Measurements from ENCODE around the gene PDZRN4.
"Not testable (repeated sequence)": the region's sequence is repeated elsewhere in the genome, so short reads cannot be mapped to it uniquely, and the experiment has no call there.

The PDZRN4 gene

DNA sequence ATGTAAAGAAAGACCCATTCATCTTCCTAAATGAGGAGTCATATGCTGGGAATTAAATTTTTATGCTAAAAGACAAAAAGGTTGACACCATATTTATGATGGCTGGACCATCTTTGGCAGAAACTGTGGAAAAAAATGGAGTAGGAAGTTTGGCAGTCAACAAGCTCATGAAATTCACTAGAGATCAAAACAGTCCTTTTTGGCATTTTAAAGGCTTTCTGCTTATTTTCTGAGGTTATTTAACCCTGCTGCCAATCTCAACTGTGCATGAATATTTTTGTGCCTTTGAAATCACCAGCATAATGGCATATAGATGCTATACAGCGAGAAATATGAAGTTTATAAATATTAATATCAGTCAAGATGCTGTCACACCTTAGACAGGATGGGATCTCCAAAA lies 399.5 kb downstream of the PDZRN4 start:
- no peak for DNase-seq

DNA sequence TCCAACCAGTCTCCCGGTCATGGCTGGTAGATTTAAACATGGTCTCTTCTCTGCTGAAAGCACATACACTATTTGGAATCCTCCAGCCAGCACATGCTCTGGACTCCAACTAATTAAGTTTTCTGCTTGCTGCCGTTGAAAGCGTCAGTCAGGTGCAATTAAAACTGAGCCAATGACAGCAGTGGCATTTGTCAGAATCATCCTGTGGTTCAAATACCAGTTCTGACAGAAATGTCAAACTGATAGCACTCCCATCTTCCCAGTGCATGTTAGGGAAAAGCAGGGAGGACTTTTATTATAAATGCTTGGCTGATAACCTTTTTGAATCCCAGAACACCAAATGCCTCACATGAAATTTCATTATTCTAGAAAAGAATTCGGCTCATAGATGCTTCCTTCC lies 401.8 kb downstream of the PDZRN4 start:
- no peak for DNase-seq

DNA sequence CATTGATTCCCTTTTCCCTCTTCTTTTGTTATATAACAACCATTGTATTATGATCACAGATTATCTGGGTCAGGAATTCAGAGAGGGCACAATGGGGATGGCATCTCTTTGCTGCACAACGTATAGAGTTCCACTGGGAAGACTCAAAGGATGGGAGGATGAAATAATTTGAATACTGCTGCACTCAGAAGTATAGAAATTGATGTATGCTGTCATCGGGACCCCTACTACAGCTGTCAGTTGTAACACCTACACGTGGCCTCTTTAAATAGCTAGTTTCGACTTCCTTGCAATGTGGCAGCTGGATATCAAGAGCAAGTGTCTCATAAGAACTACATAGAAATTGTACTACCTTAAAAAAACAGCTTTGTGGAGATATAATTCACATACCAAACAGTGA lies 408.1 kb downstream of the PDZRN4 start:
- no peak for DNase-seq

DNA sequence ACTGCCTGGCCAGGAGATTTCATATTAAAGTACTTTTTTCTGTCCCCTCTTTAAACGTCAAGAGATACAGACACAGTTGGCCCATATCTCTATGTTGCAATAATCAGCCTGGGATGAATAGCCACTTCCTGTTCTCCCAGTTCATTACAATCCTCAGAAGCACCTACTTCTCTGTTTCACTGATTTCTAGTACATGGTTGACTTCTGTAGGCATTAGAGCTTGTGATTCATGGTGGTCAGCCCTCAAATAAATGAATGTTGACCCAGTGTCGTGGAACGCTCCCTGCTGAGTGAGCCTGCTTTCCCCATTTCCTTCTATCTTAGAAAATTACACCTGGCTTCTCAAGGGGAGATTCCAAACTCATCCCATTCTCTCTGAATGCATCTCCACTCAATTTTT lies 416.7 kb downstream of the PDZRN4 start:
- DNase-seq = no peak

DNA sequence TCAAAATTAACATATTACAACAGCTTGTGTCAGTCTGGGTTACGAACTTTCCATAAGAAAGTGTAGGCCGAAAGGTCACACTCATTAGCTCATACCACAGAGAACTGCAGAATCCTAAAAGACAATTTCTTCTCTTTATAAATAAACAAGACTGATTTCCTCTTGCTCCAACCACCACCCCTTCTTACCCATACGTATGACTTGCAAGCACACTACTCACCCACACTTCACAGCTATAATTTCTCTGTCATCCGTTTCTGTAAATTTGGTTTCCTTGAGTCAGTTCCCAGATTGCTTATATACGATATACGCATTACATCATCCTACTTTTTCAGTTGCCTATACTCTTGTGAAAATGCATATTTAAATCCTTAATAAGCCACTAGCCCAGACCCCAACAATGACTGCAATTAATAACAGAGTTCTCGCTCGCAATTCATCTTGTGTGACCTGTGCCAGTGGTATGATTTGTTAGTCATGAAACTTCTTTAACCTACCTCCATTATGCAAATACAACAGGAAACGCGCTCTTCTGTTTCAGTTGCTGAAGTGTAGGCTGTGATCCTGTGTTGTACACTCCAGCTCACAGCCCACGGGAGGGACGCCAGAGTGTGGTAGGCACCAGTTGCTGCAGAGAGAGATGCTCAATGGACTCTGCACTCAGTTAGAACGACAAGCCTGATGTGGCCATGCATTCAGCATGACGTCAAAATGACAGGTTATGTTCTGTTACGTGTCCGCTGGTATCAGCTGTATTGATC lies 417.6 kb downstream of the PDZRN4 start:
- DNase-seq = no peak

DNA sequence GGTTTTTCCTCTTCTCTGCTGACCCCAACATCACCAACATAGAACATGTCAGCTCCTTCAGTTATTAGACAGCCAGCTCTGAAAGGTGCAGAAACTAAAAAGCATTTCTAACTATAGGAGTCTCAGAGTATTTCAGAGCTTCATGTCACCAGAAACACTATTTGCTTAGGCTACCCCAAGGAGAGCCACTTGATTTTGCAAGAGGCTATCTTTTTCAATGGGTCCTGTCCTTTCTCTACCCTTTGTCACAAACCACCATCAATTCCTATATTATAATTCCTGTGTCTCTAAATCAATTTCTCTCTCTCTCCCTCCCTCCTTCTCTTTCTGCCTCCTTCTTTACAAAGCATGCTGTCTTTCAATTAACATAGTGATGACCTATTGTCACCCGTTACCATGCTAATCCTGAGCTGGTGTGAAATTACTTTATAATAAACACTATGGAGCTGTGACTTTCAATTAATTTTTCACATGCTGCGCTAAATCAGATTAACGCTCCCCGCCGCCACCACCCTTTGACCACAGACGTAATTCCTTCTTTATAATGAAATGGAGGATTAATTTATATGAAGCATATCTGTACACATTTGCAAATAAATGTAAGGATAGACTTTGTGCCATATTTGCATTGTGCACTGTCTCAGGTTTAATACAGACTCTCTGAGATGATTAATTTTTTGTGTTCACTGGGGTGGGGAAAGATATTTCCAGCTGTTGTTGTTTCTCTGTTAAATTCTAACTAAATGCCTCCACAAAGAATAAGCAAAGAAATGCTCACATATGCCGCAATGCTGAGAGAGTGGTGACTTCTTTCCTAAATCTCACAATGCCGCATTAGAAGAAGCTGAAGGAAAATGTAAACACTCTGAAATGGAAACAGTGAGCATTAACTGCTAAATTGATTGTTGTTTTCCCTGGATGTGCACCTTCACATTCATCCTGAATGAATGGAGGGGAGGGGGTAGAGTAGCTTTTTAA lies 418.6 kb downstream of the PDZRN4 start:
- DNase-seq = no peak

DNA sequence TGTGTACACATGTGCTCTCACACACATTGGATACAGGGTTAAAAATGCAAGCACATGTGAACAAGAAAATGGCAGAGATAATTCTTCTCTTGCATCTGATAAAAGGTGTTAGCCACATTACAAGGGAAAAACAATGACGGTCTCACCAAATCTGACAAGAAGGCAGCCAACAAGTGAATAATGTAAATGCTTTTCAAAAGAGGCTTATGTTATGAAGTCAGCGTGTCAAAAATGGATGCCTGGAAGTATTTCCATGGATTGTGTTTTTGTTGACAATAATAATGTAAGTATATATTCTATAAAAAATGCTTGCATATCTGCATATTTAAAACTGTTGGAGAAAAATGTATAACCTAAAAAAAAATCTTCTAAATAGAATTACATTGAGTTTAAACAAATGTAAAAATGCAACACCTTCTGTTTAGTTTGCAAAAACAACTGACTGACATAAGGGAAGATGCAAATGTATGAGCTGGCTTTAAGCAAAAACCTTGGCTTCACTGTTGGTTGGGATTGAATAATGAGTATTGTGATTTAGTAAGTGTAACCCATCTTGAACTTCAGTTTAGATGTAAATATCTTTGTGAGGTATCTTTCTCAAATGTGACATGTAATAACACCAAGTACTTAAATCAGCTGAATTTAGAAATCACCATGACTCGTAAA lies 424.9 kb downstream of the PDZRN4 start:
- DNase-seq = no peak

DNA sequence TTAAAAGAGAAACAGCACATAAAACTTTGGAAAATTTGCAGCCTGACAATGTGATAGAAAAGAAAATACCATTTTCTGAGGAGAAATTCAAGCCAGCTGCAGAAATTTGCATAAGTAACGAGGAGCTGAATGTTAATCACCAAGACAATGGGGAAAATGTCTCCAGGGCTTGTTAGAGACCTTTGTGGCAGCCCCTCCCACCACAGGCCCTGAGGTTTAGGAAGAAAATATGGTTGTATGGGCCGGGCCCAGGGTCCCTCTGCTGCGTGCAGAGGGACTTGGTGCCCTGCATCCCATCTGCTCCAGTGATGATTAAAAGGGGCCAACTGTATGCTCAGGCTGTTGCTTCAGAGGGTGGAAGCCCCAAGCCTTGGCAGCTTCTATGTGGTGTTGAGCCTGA lies 427.1 kb downstream of the PDZRN4 start:
- not testable (repeated sequence) for DNase-seq

DNA sequence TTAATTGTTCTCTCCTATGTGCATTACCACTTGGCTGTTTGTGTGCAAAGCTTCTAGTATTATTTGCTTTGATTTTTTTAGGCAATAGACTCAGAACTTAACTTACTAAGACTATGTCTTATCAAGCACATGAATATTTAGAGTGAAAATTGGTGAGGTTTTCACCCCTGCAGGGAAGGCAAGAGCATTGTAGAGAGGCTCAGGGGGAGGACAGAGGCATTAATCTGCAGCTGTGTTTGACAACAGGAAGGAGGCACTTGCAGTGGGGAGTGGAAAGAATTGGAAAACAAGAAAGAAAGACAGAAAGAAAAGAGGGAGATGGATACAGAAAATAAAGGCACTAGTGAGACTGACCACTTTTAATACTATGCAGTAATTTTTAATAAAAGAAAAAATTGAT lies 431.6 kb downstream of the PDZRN4 start:
- no peak for DNase-seq

DNA sequence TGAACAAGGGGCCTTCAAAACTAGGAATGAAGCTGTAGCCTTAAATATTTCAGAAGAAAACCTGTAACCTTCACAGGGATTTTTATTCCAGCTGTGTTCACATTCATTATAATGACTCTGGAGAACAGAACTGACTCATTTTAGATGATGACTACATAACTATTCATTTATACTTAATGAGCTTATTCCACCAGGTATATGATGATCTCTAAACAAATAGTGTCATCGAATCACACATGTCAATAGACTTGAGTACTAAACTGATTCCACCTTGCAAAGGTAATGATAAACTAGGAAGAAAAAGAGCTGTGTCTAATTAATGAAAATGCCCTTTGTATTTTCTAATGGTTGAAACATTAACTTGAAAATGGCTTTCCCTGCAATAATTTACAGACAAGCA lies 433.2 kb downstream of the PDZRN4 start:
- DNase-seq = no peak
